Spleen (tissue), 11 donors: ENCODE measurements around the gene TMEM140. TPM values are rescaled to one million over a fixed set of nuclear protein-coding genes. Genes with fewer than 3 reads are reported as not detected.

ENCODE experiments used
- DNase-seq: peaks from one replicate; pipeline ENCODE4 v3.0.0-alpha.2; 2020
- H3K27ac ChIP-seq, 8 donors: fragments of 200-600 bp; sonication (generic) in 7 of 8; 1 replicate in 4 of 8; 2 replicates in 4 of 8; pipeline versions ENCODE4 v1.5.0 to v1.8.0; 2016 to 2021; ENCODE audit warnings: inconsistent platforms in 4 of 8, mild to moderate bottlenecking in 4 of 8, moderate library complexity in 1 of 8
- H3K27me3 ChIP-seq, 7 donors: fragments of 200-600 bp; sonication (generic) in 6 of 7; replicated peaks in 1 of 7; 1 replicate in 4 of 7; 2 replicates in 3 of 7; pipeline versions ENCODE4 v1.5.0 to v1.8.0; 2016 to 2021; ENCODE audit warnings: inconsistent platforms in 3 of 7, mild to moderate bottlenecking in 1 of 7
- H3K36me3 ChIP-seq, 6 donors: fragments of 200-600 bp; sonication (generic) in 5 of 6; 1 replicate in 4 of 6; 2 replicates in 2 of 6; pipeline versions ENCODE4 v1.5.0 to v1.8.0; 2016 to 2021; ENCODE audit warnings: inconsistent platforms in 2 of 6
- H3K4me1 ChIP-seq, 6 donors: fragments of 200-600 bp; sonication (generic) in 5 of 6; 1 replicate in 3 of 6; 2 replicates in 3 of 6; pipeline versions ENCODE4 v1.5.0 to v1.8.0; 2016 to 2021; ENCODE audit warnings: inconsistent platforms in 3 of 6
- H3K4me3 ChIP-seq, 8 donors: fragments of 200-600 bp; sonication (generic) in 7 of 8; 1 replicate in 4 of 8; 2 replicates in 4 of 8; pipeline versions ENCODE4 v1.5.0 to v1.8.0; 2016 to 2021; ENCODE audit warnings: inconsistent platforms in 4 of 8, mild to moderate bottlenecking in 4 of 8, moderate library complexity in 2 of 8
- H3K9me3 ChIP-seq, 8 donors: fragments of 200-600 bp; sonication (generic) in 7 of 8; 1 replicate in 4 of 8; 2 replicates in 4 of 8; pipeline versions ENCODE4 v1.5.0 to v1.8.0; 2016 to 2021; ENCODE audit warnings: inconsistent platforms in 4 of 8
- POLR2A ChIP-seq, 3 donors: fragments of 450-650 bp; IDR thresholded peaks; one replicate each; pipeline ENCODE4 v1.5.1; 2017; ENCODE audit warnings: antibody characterized with exemption in 3 of 3, mild to moderate bottlenecking in 1 of 3
- POLR2AphosphoS5 ChIP-seq, 3 donors: sonication (generic); formaldehyde crosslinking; IDR thresholded peaks; one replicate each; pipeline ENCODE4 v1.5.1; 2017; ENCODE audit warnings: antibody characterized with exemption in 3 of 3
- WGBS, 5 donors: extraction: QIAGEN DNeasy Blood & Tissue Kit in 3 of 5; methylation state at CpG; one replicate each; pipeline versions ENCODE4 v1.1.5 to v1.1.7; 2013 to 2018; 5-methylcytosine and 5-hydroxymethylcytosine counted together
- intact Hi-C: fragments of 100-400 bp; cut with DNase I; formaldehyde crosslinking; loops from one replicate; pipeline ENCODE4 v1.15.0; 2023; ENCODE audit warnings: low total_unique reads
- polyA plus RNA-seq, 3 donors: library from polyadenylated mRNA; stranded (reverse); fragments of 200-250 nt; gene quantifications; one replicate each; pipeline ENCODE4 v1.2.1, GENCODE V29; 2013
- total RNA-seq, 7 donors: library from RNA; depleted of rRNA in 3 of 7; stranded (reverse); fragments of >200 nt in 3 of 7; fragmentation: NEBNext Ultra II Directional in 4 of 7; extraction: Animal tissue kit (Norgen Biotek cat#: 25700) in 4 of 7; gene quantifications; one replicate each; pipeline versions ENCODE4 v1.1.0 to v1.2.1, GENCODE V29; 2016 to 2021
- TF ChIP-seq, protein P1 (sequence below), 11 experiments: fragments of 200-600 bp in 7 of 11; fragments of 450-650 bp in 4 of 11; sonication (generic) in 4 of 11; IDR thresholded peaks in 8 of 11; conservative IDR thresholded peaks in 3 of 11; 1 replicate in 7 of 11; 2 replicates in 4 of 11; pipeline versions ENCODE4 v1.4.0 to v1.8.0; 2016 to 2021; ENCODE audit warnings: antibody characterized with exemption in 11 of 11, inconsistent platforms in 4 of 11, mild to moderate bottlenecking in 1 of 11
- donor health status: healthy with polysubstance abuse.
- donor health status: DM: no; HTN: no; CAD: no; lungs with moderate emphysema.
- donor health status: DM: no; HTN: no; CAD: no.
- donor health status: Bipolar disorder and iron deficiency.
- donor health status: healthy.
- donor health status: DM: no; HTN: no; CAD: no.
- donor health status: DM: yes; HTN: yes; CAD: no.

Gene TMEM140
- total and polyA plus RNA-seq, 10 donors, result 7.0 to 76.1 (median 43.4) TPM

DNA sequence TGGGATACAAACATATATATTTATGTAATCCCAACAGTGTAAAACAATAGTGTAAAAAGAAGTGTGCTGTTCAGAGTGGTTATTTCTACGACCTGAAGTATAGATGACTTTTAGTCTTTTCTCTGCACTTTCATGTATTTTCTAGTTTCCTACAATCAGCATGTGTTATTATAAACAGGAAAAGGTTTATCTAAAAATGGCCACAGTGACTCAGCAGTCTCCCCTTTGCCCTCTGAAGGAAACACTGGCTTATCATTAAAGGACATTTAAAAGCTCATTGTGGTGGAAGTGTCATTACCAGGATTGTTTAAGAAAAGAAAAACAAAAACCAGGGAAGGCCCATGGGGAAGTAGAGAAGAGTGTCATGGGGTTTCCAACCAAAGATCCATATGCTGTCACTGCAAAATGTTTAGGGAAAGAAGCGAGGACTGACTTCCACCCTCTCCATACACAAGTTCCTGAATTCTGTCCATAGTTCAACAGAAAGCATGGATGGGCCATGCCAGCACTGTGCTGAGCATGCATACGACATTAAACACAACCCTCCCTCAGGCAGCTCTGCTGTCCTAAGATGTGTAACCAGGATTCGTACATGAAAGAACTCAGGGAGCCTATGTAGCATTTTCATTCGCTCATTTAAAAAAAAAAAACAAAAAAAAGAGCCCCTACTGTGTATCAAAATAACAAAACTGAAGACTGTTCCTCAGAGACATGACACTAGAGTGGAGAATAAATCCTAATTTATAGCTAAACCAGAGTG, 12.4 kb downstream of the TMEM140 start:
- Histone ChIP-seq H3K36me3 (peaks cover 0 to 69% (median 11%) of the 10 kb centered on the region in 6 donors), H3K27ac (peak overlapping the region; percentile 22 to 98 (median 78)), H3K9me3 (peaks cover 4 to 26% (median 20%) of the 10 kb centered on the region in 8 donors), H3K4me1 (peaks cover 58 to 73% (median 71%) of the 10 kb centered on the region in 6 donors), H3K27me3 (no peaks in the 10 kb centered on the region), H3K4me3 (peak overlapping the region in 1 of 8 donors; percentile 30)
- 39 to 55% (median 41%) methylated on average over 5 of the region's 5 CpGs for WGBS, 5 donors
- TF ChIP-seq POLR2A (IDR thresholded peaks at IDR 0.05) (no peak), POLR2AphosphoS5 (IDR thresholded peaks at IDR 0.05) (peak in 1 of 3 donors; percentile 41)
- DNase-seq, result no peak
- intact Hi-C loops, result loop anchor here (10.0 kb wide), 1 partner anchor 175 kb away; the partner anchor contains the start of gene AGBL3

DNA sequence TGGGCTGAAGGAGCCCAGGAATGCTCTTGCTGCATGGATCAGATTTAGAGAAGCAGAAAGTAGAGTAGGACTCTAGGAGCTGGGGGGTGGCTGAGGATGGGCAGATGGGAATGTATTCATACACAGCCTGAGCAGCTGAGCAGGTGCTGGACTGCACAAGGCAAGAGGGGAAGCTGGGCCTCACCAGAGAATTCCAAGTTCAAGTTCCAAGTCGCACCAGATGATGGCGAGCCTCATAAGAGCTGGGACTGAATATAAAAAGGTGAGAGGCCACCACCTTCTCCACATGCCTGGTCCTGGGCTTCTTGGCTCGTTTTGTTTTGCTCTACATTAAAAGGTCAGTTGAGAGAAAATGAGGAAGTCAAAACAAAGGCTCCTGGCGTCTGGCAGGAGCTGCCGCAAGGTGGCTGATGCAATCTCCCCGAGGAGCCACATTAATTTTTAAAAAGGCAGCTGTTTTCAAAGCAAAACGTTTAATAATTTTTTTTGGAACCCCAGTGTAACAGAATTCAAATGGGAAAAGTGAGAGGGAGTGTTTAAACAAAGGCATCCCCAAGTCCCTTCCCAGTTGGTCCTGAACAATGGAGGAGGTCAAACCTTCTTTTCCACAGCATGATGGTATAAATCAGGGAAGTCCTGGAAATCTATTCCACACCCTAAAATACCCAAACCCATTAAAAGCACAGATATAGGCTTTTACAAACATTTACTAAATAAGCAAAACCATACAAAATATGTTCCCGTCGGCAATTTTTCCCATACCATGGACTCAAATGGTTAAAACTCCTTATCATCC, 13.2 kb downstream of the TMEM140 start:
- TF ChIP-seq POLR2AphosphoS5 (IDR thresholded peaks at IDR 0.05) (peak in 1 of 3 donors; percentile 9), POLR2A (IDR thresholded peaks at IDR 0.05) (no peak)
- TF ChIP-seq, protein P1, sequence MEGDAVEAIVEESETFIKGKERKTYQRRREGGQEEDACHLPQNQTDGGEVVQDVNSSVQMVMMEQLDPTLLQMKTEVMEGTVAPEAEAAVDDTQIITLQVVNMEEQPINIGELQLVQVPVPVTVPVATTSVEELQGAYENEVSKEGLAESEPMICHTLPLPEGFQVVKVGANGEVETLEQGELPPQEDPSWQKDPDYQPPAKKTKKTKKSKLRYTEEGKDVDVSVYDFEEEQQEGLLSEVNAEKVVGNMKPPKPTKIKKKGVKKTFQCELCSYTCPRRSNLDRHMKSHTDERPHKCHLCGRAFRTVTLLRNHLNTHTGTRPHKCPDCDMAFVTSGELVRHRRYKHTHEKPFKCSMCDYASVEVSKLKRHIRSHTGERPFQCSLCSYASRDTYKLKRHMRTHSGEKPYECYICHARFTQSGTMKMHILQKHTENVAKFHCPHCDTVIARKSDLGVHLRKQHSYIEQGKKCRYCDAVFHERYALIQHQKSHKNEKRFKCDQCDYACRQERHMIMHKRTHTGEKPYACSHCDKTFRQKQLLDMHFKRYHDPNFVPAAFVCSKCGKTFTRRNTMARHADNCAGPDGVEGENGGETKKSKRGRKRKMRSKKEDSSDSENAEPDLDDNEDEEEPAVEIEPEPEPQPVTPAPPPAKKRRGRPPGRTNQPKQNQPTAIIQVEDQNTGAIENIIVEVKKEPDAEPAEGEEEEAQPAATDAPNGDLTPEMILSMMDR (IDR thresholded peaks at IDR 0.05 in 8 of 11, conservative IDR thresholded peaks at IDR 0.05 in 3 of 11), result peak in 2 of 11 experiments; percentile 28 to 38
- intact Hi-C loops, result loop anchor here (10.0 kb wide), 1 partner anchor 176 kb away; the partner anchor contains the start of gene AGBL3
- Histone ChIP-seq H3K27me3 (no peaks in the 10 kb centered on the region), H3K36me3 (peaks cover 0 to 71% (median 18%) of the 10 kb centered on the region in 6 donors), H3K27ac (peak overlapping the region; percentile 22 to 98 (median 78)), H3K4me3 (peak overlapping the region in 1 of 8 donors; percentile 13), H3K9me3 (peaks cover 2 to 19% (median 12%) of the 10 kb centered on the region in 8 donors), H3K4me1 (peaks cover 66 to 81% (median 79%) of the 10 kb centered on the region in 6 donors)
- DNase-seq, result peak; percentile 78
- 35 to 50% (median 42%) methylated on average over 9 of the region's 9 CpGs for WGBS, 5 donors

DNA sequence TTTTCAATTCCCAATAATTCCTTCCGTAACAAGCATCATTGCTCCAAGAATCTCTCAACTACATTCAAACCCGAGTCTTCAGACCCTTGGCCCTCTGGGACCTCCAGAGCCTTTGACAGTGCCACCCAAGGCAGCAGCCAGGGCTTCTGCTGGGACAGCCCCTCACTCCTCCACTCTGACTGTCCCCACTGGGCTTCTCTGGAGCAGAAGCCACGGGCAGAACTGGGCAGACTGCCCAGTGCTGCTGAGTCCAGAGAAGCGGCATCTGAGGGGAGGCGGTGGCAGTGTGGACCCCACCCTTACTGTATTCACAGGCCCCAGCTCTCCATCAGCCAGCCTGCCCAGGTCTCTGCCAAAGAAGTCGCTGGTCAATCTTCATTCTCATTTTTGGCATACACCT, 13.8 kb downstream of the TMEM140 start:
- Histone ChIP-seq H3K9me3 (peaks cover 0 to 12% (median 6%) of the 10 kb centered on the region in 8 donors), H3K4me3 (no peak overlapping the region), H3K27ac (peak overlapping the region; percentile 4 to 98 (median 78)), H3K4me1 (peaks cover 72 to 87% (median 85%) of the 10 kb centered on the region in 6 donors), H3K36me3 (peaks cover 0 to 75% (median 22%) of the 10 kb centered on the region in 6 donors), H3K27me3 (no peaks in the 10 kb centered on the region)
- TF ChIP-seq POLR2AphosphoS5 (IDR thresholded peaks at IDR 0.05), result peak in 2 of 3 donors; percentile 21 to 42
- TF ChIP-seq, protein P1 (IDR thresholded peaks at IDR 0.05 in 8 of 11, conservative IDR thresholded peaks at IDR 0.05 in 3 of 11), result no peak
- TF ChIP-seq POLR2A (IDR thresholded peaks at IDR 0.05), result no peak
- no peak for DNase-seq
- intact Hi-C loops, result loop anchor here (10.0 kb wide), 1 partner anchor 177 kb away; the partner anchor contains the start of gene AGBL3
- 69 to 78% (median 75%) methylated on average over 6 of the region's 6 CpGs for WGBS, 5 donors

DNA sequence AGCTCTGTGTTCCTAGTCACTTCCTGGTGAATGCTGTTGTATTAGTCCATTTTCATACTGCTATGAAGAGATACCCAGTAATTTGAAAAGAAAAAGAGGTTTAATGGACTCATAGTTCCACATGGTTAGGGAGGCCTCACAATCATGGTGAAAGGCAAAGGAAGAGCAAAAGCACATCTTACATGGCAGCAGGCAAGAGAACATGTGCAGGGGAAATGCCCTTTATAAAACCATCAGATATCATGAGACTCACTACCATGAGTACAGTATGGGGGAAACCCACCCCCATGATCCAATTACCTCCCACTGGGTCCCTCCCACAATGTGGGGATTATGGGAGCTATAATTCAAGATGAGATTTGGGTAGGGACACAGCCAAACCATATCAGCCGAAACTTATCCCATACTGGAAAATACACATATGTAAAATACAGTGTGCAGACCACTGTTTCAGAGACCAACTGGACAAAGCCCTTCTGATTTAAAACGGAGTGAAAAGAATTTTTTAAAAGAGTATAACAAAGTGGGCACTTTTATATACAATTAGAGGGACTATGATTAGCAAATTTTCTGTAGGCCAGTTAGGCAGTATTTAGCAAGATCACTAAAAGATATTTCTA, 14.6 kb downstream of the TMEM140 start:
- H3K4me1 ChIP-seq, result peaks cover 75 to 92% (median 86%) of the 10 kb centered on the region in 6 donors
- H3K4me3 ChIP-seq, result no peak overlapping the region
- H3K9me3 ChIP-seq, result peaks cover 0 to 6% (median 0%) of the 10 kb centered on the region in 8 donors
- no peaks in the 10 kb centered on the region for H3K27me3 ChIP-seq
- H3K36me3 ChIP-seq, result peaks cover 0 to 75% (median 25%) of the 10 kb centered on the region in 6 donors
- H3K27ac ChIP-seq, result peak overlapping the region in 7 of 8 donors; percentile 4 to 98 (median 81)
- DNase-seq, result no peak
- WGBS, 5 donors, result 95 to 100% (median 98%) methylated on average over 2 of the region's 2 CpGs
- intact Hi-C loops, result loop anchor here (10.0 kb wide), 1 partner anchor 178 kb away; the partner anchor contains the start of gene AGBL3
- TF ChIP-seq POLR2AphosphoS5 (IDR thresholded peaks at IDR 0.05) (no peak), POLR2A (IDR thresholded peaks at IDR 0.05) (no peak)
- TF ChIP-seq, protein P1 (IDR thresholded peaks at IDR 0.05 in 8 of 11, conservative IDR thresholded peaks at IDR 0.05 in 3 of 11), result no peak
